H1 (cell line): ENCODE data around the gene HOXC5. TPM values are rescaled to one million over a fixed set of nuclear protein-coding genes. Genes with fewer than 3 reads are reported as not detected.

Source experiments
- CTCF ChIA-PET: fragments of 300-600 bp; sonication (Branson Sonifier 250); formaldehyde crosslinking; loops from one replicate; lab custom pipeline; 2021; ENCODE audit not compliant: partially characterized antibody; lab: Charles Lee
- POLR2A ChIA-PET: fragments of 300-600 bp; sonication (Branson Sonifier 250); formaldehyde crosslinking; loops from one replicate; lab custom pipeline; 2021; ENCODE audit warnings: inconsistent platforms; ENCODE audit not compliant: partially characterized antibody; lab: Charles Lee
- DNase-seq, 2 experiments: peaks; one replicate each; pipeline versions ENCODE4 v3.0.0 to v3.0.0-alpha.2; 2010 to 2022; ENCODE audit warnings: low spot score in 2 of 2, low read depth in 1 of 2, mixed read lengths in 1 of 2
- FAIRE-seq: peaks from 2 replicates; lab custom pipeline; 2011; peaks lifted over from hg19 to GRCh38; lab: Jason Lieb, UNC
- H2AFZ ChIP-seq: 2 replicates; pipeline ENCODE4 v1.8.1; 2012; ENCODE audit warnings: low read length, inconsistent platforms
- H2AK5ac ChIP-seq: 2 replicates; pipeline ENCODE4 v1.6.1; 2013; ENCODE audit warnings: low read depth, low read length
- H2BK120ac ChIP-seq: replicated peaks from 2 replicates; pipeline ENCODE3; 2013; ENCODE audit warnings: low read depth, low read length, inconsistent platforms
- H2BK12ac ChIP-seq: 2 replicates; pipeline ENCODE4 v1.6.1; 2013; ENCODE audit warnings: low read depth, low read length
- H2BK15ac ChIP-seq: 2 replicates; pipeline ENCODE4 v1.6.1; 2013; ENCODE audit warnings: low read length
- H2BK20ac ChIP-seq: 2 replicates; pipeline ENCODE4 v1.6.1; 2013; ENCODE audit warnings: low read length
- H2BK5ac ChIP-seq: 2 replicates; pipeline ENCODE4 v1.6.1; 2013; ENCODE audit warnings: low read depth, low read length
- H3K14ac ChIP-seq: 2 replicates; pipeline ENCODE4 v1.6.1; 2013; ENCODE audit warnings: inconsistent platforms; ENCODE audit not compliant: insufficient read length
- H3K18ac ChIP-seq: 2 replicates; pipeline ENCODE4 v1.6.1; 2013; ENCODE audit warnings: low read length; ENCODE audit errors: extremely low read depth
- H3K23ac ChIP-seq: 2 replicates; pipeline ENCODE4 v1.6.1; 2013; ENCODE audit warnings: inconsistent platforms; ENCODE audit not compliant: insufficient read length
- H3K23me2 ChIP-seq: 2 replicates; pipeline ENCODE4 v1.6.1; 2013; ENCODE audit warnings: low read depth, low read length
- H3K27ac ChIP-seq: 2 replicates; pipeline ENCODE4 v1.6.1; 2011; ENCODE audit warnings: low read depth, low read length, inconsistent platforms
- H3K27me3 ChIP-seq, 4 experiments: replicated peaks in 1 of 4; 1 replicate in 1 of 4; 2 replicates in 3 of 4; pipeline versions ENCODE4 v1.6.1 to v1.8.1; 2011 to 2013; ENCODE audit warnings: low read length in 3 of 4, mild to moderate bottlenecking in 3 of 4, inconsistent platforms in 2 of 4, mixed read lengths in 2 of 4, moderate library complexity in 1 of 4; ENCODE audit not compliant: control insufficient read depth in 3 of 4, insufficient read depth in 3 of 4; ENCODE audit errors: extremely low read depth in 1 of 4
- H3K36me3 ChIP-seq, 4 experiments: 2 replicates each; pipeline versions ENCODE4 v1.6.1 to v1.8.1; 2011 to 2013; ENCODE audit warnings: mild to moderate bottlenecking in 4 of 4, low read length in 3 of 4, moderate library complexity in 2 of 4, control low read depth in 1 of 4, inconsistent platforms in 1 of 4; ENCODE audit not compliant: insufficient read depth in 4 of 4, control insufficient read depth in 2 of 4
- H3K4ac ChIP-seq: replicated peaks from 2 replicates; pipeline ENCODE3; 2013; ENCODE audit warnings: low read length, low read depth, mixed read lengths, inconsistent platforms; ENCODE audit not compliant: insufficient read length
- H3K4me1 ChIP-seq, 4 experiments: replicated peaks in 1 of 4; 1 replicate in 1 of 4; 2 replicates in 3 of 4; pipeline versions ENCODE4 v1.6.1 to v1.8.1; 2011 to 2013; ENCODE audit warnings: low read length in 3 of 4, inconsistent platforms in 2 of 4, mixed read lengths in 1 of 4; ENCODE audit not compliant: insufficient read depth in 4 of 4, control insufficient read depth in 3 of 4
- H3K4me2 ChIP-seq, 2 experiments: 2 replicates each; pipeline versions ENCODE4 v1.6.1 to v1.8.1; 2011 to 2013; ENCODE audit warnings: low read depth in 2 of 2, low read length in 2 of 2, control low read depth in 1 of 2, inconsistent platforms in 1 of 2, mild to moderate bottlenecking in 1 of 2; ENCODE audit not compliant: insufficient read depth in 1 of 2
- H3K4me3 ChIP-seq, 4 experiments: fragments of 200-600, 300-600 bp in 1 of 4; sonication (generic), shearing (Covaris generic), sonication (Bioruptor Twin) in 1 of 4; 2 replicates each; pipeline versions ENCODE4 v1.5.1 to v1.8.1; 2011 to 2016; ENCODE audit warnings: low read length in 4 of 4, low read depth in 3 of 4, control low read depth in 2 of 4, inconsistent platforms in 2 of 4, mild to moderate bottlenecking in 2 of 4, mixed read lengths in 1 of 4, moderate library complexity in 1 of 4; ENCODE audit not compliant: insufficient read depth in 2 of 4; ENCODE audit errors: extremely low read depth in 1 of 4
- H3K56ac ChIP-seq: replicated peaks from 2 replicates; pipeline ENCODE3; 2013; ENCODE audit warnings: low read depth, mild to moderate bottlenecking, mixed read lengths, low read length, inconsistent platforms; ENCODE audit not compliant: insufficient read length
- H3K79me1 ChIP-seq: 2 replicates; pipeline ENCODE4 v1.6.1; 2013; ENCODE audit warnings: low read depth, low read length, control low read depth
- H3K79me2 ChIP-seq, 2 experiments: 2 replicates each; pipeline versions ENCODE4 v1.6.1 to v1.8.1; 2012 to 2013; ENCODE audit warnings: low read length in 2 of 2, mild to moderate bottlenecking in 2 of 2, inconsistent platforms in 1 of 2; ENCODE audit not compliant: insufficient read depth in 2 of 2, control insufficient read depth in 1 of 2
- H3K9ac ChIP-seq, 4 experiments: replicated peaks in 1 of 4; 1 replicate in 1 of 4; 2 replicates in 3 of 4; pipeline versions ENCODE4 v1.6.1 to v1.8.1; 2011 to 2013; ENCODE audit warnings: low read depth in 3 of 4, low read length in 3 of 4, control low read depth in 2 of 4, mild to moderate bottlenecking in 2 of 4, moderate library complexity in 2 of 4, inconsistent platforms in 1 of 4; ENCODE audit errors: extremely low read depth in 1 of 4
- H3K9me3 ChIP-seq, 2 experiments: 2 replicates each; pipeline versions ENCODE4 v1.6.1 to v1.8.1; 2012 to 2013; ENCODE audit warnings: mild to moderate bottlenecking in 2 of 2, moderate library complexity in 2 of 2, control low read depth in 1 of 2, inconsistent platforms in 1 of 2, low read depth in 1 of 2, low read length in 1 of 2, mixed read lengths in 1 of 2; ENCODE audit not compliant: insufficient read depth in 2 of 2
- H4K20me1 ChIP-seq, 2 experiments: replicated peaks in 1 of 2; 2 replicates each; pipeline versions ENCODE3 to v1.8.1; 2011 to 2013; ENCODE audit warnings: inconsistent platforms in 2 of 2, low read length in 2 of 2, mild to moderate bottlenecking in 1 of 2; ENCODE audit not compliant: insufficient read depth in 2 of 2, control insufficient read depth in 1 of 2
- H4K5ac ChIP-seq: 2 replicates; pipeline ENCODE4 v1.6.1; 2013; ENCODE audit warnings: low read length, low read depth, mixed read lengths, inconsistent platforms; ENCODE audit not compliant: insufficient read length
- H4K8ac ChIP-seq: 2 replicates; pipeline ENCODE4 v1.8.0; 2013; ENCODE audit warnings: mild to moderate bottlenecking, moderate library complexity, low read length, inconsistent platforms; ENCODE audit not compliant: insufficient read depth; ENCODE audit errors: extremely low read depth
- H4K91ac ChIP-seq: replicated peaks from 2 replicates; pipeline ENCODE3; 2013; ENCODE audit warnings: low read length, mixed read lengths, inconsistent platforms; ENCODE audit not compliant: insufficient read length
- ZNF274 ChIP-seq: IDR thresholded peaks from 2 replicates; pipeline ENCODE4 v1.7.0; 2012; ENCODE audit warnings: low read length, borderline replicate concordance; ENCODE audit errors: extremely low read depth
- WGBS, 2 experiments: shearing (Covaris generic) in 1 of 2; methylation state at CpG; one replicate each; pipeline versions ENCODE4 v1.1.6 to v1.1.7; 2013 to 2015; ENCODE audit warnings: low lambda C conversion rate in 2 of 2, mixed read lengths in 2 of 2, inconsistent platforms in 1 of 2, low coverage in 1 of 2, missing lambda C conversion rate in 1 of 2; ENCODE audit not compliant: insufficient replicate concordance in 2 of 2, insufficient coverage in 1 of 2, insufficient read length in 1 of 2; ENCODE audit errors: extremely low coverage in 1 of 2, missing lambda C conversion rate in 1 of 2; 5-methylcytosine and 5-hydroxymethylcytosine counted together
- polyA plus RNA-seq, 7 experiments: library from polyadenylated mRNA; depleted of rRNA in 3 of 7; stranded (reverse) in 5 of 7; unstranded in 2 of 7; fragments of >200 nt in 5 of 7; fragments of 200-250 nt in 2 of 7; gene quantifications; 1 replicate in 5 of 7; 2 replicates in 1 of 7; 4 replicates in 1 of 7; pipeline versions ENCODE4 v1.2.1 to v1.2.3, GENCODE V29; 2011 to 2013; ENCODE audit warnings: missing spikeins in 2 of 7, mixed read lengths in 2 of 7
- total RNA-seq: library from RNA; stranded (reverse); fragmentation: NEBNext Ultra II Directional; extraction: Animal tissue kit (Norgen Biotek cat#: 25700); gene quantifications from 2 replicates; pipeline ENCODE4 v1.2.1, GENCODE V29; 2021

The HOXC5 gene
- total and polyA plus RNA-seq, 2 of the 8 experiments (the other 6 are each of a cell fraction or from before 2014, with no cell fraction given), result not detected

- Histone ChIP-seq H3K36me3 (no peaks in the 10 kb centered on the region), H3K27ac (no peak overlapping the region), H3K27me3 (peaks cover 25 to 58% (median 45%) of the 10 kb centered on the region in 4 experiments), H3K4me3 (no peak overlapping the region), H2BK20ac (no peak overlapping the region), H3K9ac (no peak overlapping the region), H2BK120ac (no peak overlapping the region), H3K4me1 (peaks cover 5 to 13% (median 8%) of the 10 kb centered on the region in 4 experiments; a peak in 6 of 7 replicates), H2BK12ac (0 out of 2 replicates have a peak overlapping the region, but pooled peaks have one; percentile 18), H4K5ac (no peak overlapping the region), H2AK5ac (no peak overlapping the region), H3K14ac (no peak overlapping the region), H4K20me1 (no peaks in the 10 kb centered on the region), H3K23ac (no peak overlapping the region), H4K91ac (no peak overlapping the region), H3K23me2 (no peaks in the 10 kb centered on the region), H3K18ac (no peak overlapping the region), H4K8ac (no peak overlapping the region), H2AFZ (no peak overlapping the region), H2BK5ac (no peak overlapping the region), H3K56ac (no peak overlapping the region), H2BK15ac (no peak overlapping the region), H3K79me2 (no peaks in the 10 kb centered on the region), H3K79me1 (no peaks in the 10 kb centered on the region), H3K4me2 (no peak overlapping the region), H3K9me3 (no peaks in the 10 kb centered on the region), H3K4ac (no peak overlapping the region)
- WGBS, 2 experiments, result 71% methylated on average over 6 of the region's 6 CpGs; no CpG with 5 or more reads in 1 of the 2 experiments
- ChIA-PET POLR2A (no interaction called here), CTCF (interaction anchor here (0.8 kb wide), 1 partner anchor 9 kb away, joined by 3 read pairs; no protein-coding TSS in a partner anchor)
- FAIRE-seq (no peak), DNase-seq (no peak)
- TF ChIP-seq ZNF274, result no peak
Measured at GRCh38 chr12:54074308-54074707, 41.5 kb downstream of the HOXC5 start.
